HEK293 (cell line): ENCODE measurements around the gene C17orf113.

Experiments used
- CTCF ChIA-PET: fragments of 350-600 bp; formaldehyde crosslinking; extraction: SDS; loops from one replicate; lab custom pipeline; 2021; ENCODE audit warnings: antibody characterized with exemption; lab: Yijun Ruan, JAX
- POLR2A ChIA-PET: fragments of 300-600 bp; formaldehyde crosslinking; extraction: SDS; loops from one replicate; lab custom pipeline; 2020; ENCODE audit warnings: antibody characterized with exemption, inconsistent platforms; lab: Yijun Ruan, JAX
- H3K27ac ChIP-seq: fragments of 200-500 bp; sonication (Bioruptor generic); 2 replicates; pipeline ENCODE4 v1.5.1; 2014; ENCODE audit warnings: low read depth, low read length, control low read depth, inconsistent platforms; ENCODE audit errors: extremely low read depth
- H3K36me3 ChIP-seq, 2 experiments: fragments of 200-500 bp in 1 of 2; sonication (Bioruptor generic) in 1 of 2; 1 replicate in 1 of 2; 2 replicates in 1 of 2; pipeline ENCODE4 v1.5.1; 2014 to 2017; ENCODE audit warnings: inconsistent platforms in 2 of 2, low read length in 2 of 2; ENCODE audit not compliant: control insufficient read depth in 2 of 2, insufficient read depth in 1 of 2
- H3K4me1 ChIP-seq: fragments of 200-500 bp; sonication (Bioruptor generic); 2 replicates; pipeline ENCODE4 v1.5.1; 2014; ENCODE audit warnings: mild to moderate bottlenecking, low read length, inconsistent platforms; ENCODE audit not compliant: control insufficient read depth, insufficient read depth
- H3K4me3 ChIP-seq: 2 replicates; pipeline ENCODE4 v1.5.1; 2011; ENCODE audit warnings: low read depth, mild to moderate bottlenecking, control low read depth, low read length, moderate library complexity
- H3K9me3 ChIP-seq: fragments of 200-500 bp; sonication (Bioruptor generic); 2 replicates; pipeline ENCODE4 v1.5.1; 2014; ENCODE audit warnings: low read depth, low read length, inconsistent platforms; ENCODE audit not compliant: control insufficient read depth, insufficient read depth
- REPIN1 ChIP-seq: fragments of 450-650 bp; formaldehyde crosslinking; IDR thresholded peaks from 2 replicates; pipeline ENCODE4 v1.5.1; 2017; ENCODE audit warnings: missing biosample characterization, missing genetic modification characterization, low read depth
- REST ChIP-seq: fragments of 450-650 bp; formaldehyde crosslinking; IDR thresholded peaks from 2 replicates; pipeline ENCODE4 v1.5.1; 2016; ENCODE audit warnings: missing biosample characterization, missing genetic modification characterization
- SCRT2 ChIP-seq: fragments of 450-650 bp; formaldehyde crosslinking; IDR thresholded peaks from 2 replicates; pipeline ENCODE4 v1.5.1; 2016; ENCODE audit warnings: missing biosample characterization, missing genetic modification characterization
- ZNF155 ChIP-seq: fragments of 450-650 bp; formaldehyde crosslinking; IDR thresholded peaks from 2 replicates; pipeline ENCODE4 v1.5.1; 2016; ENCODE audit warnings: missing biosample characterization, missing genetic modification characterization
- ZNF335 ChIP-seq: fragments of 450-650 bp; formaldehyde crosslinking; conservative IDR thresholded peaks from 2 replicates; pipeline ENCODE4 v1.5.1; 2016; ENCODE audit warnings: missing biosample characterization, missing genetic modification characterization
- ZNF391 ChIP-seq: fragments of 450-650 bp; formaldehyde crosslinking; IDR thresholded peaks from 2 replicates; pipeline ENCODE4 v1.5.1; 2016; ENCODE audit warnings: low read depth, missing biosample characterization, missing genetic modification characterization, borderline replicate concordance
- TF ChIP-seq, protein P1 (sequence below): fragments of 450-650 bp; formaldehyde crosslinking; IDR thresholded peaks from 2 replicates; pipeline ENCODE4 v1.5.1; 2017; ENCODE audit warnings: missing biosample characterization, mild to moderate bottlenecking, missing genetic modification characterization, moderate library complexity
- TF ChIP-seq, protein P2 (sequence below): fragments of 450-650 bp; formaldehyde crosslinking; IDR thresholded peaks from 2 replicates; pipeline ENCODE4 v1.5.1; 2016; ENCODE audit warnings: missing biosample characterization, missing genetic modification characterization, low read depth

C17orf113 gene

GRCh38 chr17:42026857-42027589 is 23.4 kb downstream of the C17orf113 start (continued):
- peak; percentile 33; the same call in 1 of the 2 replicates for TF ChIP-seq REST (tag by site-specific recombination)

DNA sequence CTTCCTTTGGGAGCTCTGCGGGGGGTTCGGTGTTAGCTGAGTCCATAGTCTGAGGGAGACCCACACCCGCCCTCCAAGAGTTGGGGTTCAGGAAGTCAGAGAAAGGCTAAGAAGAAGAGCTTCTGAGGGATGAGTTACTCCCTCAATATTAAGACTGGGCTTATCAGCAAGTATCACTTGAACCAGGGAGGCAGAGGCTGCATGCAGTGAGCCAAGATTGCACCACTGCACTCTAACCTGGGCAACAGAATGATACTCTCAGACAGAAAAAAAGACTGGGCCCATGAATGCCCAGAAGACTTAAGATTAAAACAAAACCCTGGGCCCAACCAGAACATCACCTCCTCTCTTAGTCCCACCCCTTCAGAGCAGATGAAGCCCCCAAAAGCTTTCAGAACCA is 24.5 kb downstream of the C17orf113 start:
- Histone ChIP-seq H3K9me3 (no peaks in the 10 kb centered on the region), H3K4me1 (no peaks in the 10 kb centered on the region), H3K4me3 (no peak overlapping the region), H3K27ac (no peak overlapping the region), H3K36me3 (peaks cover 23 to 48% of the 10 kb centered on the region in 2 experiments; a peak in 2 of 3 replicates)
- CTCF ChIA-PET, result interaction anchor here (0.6 to 12.6 kb wide), 26 partner anchors 8 to 402 kb away, joined by 3 to 260 read pairs (median 5); partner anchors contain the start of genes C17orf113, CNP, DHX58 and HSPB9
- POLR2A ChIA-PET, result interaction anchor here (0.9 to 5.5 kb wide), 6 partner anchors 8 to 88 kb away, joined by 3 to 50 read pairs (median 4); partner anchors contain the start of genes DNAJC7, NKIRAS2 and ZNF385C
- TF ChIP-seq REPIN1 (tag by site-specific recombination) (no peak), ZNF391 (tag by site-specific recombination) (no peak), ZNF335 (tag by site-specific recombination) (no peak)
- TF ChIP-seq, protein P1, sequence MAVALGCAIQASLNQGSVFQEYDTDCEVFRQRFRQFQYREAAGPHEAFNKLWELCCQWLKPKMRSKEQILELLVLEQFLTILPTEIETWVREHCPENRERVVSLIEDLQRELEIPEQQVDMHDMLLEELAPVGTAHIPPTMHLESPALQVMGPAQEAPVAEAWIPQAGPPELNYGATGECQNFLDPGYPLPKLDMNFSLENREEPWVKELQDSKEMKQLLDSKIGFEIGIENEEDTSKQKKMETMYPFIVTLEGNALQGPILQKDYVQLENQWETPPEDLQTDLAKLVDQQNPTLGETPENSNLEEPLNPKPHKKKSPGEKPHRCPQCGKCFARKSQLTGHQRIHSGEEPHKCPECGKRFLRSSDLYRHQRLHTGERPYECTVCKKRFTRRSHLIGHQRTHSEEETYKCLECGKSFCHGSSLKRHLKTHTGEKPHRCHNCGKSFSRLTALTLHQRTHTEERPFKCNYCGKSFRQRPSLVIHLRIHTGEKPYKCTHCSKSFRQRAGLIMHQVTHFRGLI (tag by site-specific recombination), result no peak
- TF ChIP-seq, protein P2, sequence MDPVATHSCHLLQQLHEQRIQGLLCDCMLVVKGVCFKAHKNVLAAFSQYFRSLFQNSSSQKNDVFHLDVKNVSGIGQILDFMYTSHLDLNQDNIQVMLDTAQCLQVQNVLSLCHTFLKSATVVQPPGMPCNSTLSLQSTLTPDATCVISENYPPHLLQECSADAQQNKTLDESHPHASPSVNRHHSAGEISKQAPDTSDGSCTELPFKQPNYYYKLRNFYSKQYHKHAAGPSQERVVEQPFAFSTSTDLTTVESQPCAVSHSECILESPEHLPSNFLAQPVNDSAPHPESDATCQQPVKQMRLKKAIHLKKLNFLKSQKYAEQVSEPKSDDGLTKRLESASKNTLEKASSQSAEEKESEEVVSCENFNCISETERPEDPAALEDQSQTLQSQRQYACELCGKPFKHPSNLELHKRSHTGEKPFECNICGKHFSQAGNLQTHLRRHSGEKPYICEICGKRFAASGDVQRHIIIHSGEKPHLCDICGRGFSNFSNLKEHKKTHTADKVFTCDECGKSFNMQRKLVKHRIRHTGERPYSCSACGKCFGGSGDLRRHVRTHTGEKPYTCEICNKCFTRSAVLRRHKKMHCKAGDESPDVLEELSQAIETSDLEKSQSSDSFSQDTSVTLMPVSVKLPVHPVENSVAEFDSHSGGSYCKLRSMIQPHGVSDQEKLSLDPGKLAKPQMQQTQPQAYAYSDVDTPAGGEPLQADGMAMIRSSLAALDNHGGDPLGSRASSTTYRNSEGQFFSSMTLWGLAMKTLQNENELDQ (tag by site-specific recombination), result no peak
- TF ChIP-seq, all 188 proteins: peak for 0

DNA sequence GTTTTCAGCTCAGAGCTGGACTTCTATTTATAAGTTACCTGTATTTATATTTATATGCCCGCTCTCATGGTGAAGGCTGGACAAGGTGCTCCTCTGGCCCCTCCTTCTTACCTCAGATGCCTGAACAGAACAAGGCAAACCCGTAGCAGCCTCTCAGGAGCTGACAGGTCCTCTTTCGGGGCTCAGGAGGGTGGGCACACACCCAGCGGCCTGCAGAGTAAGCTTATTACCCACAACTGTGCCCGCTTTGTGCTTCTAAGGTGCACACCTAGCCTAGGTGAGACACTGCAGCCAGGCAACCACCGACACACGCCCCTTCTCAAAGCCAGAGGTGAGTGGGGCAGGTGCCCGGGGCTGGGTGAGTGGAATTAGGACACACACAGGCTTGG is 25.2 kb downstream of the C17orf113 start:
- POLR2A ChIA-PET, result interaction anchor here (0.8 to 5.5 kb wide), 4 partner anchors 7 to 76 kb away, joined by 3 to 50 read pairs (median 6); partner anchors contain the start of genes DNAJC7 and NKIRAS2
- no peaks in the 10 kb centered on the region for H3K4me1 ChIP-seq
- CTCF ChIA-PET, result interaction anchor here (0.6 to 12.6 kb wide), 33 partner anchors 9 to 296 kb away, joined by 3 to 260 read pairs (median 5); partner anchors contain the start of genes C17orf113, CNP, DHX58 and HSPB9
- H3K27ac ChIP-seq, result no peak overlapping the region
- H3K9me3 ChIP-seq, result no peaks in the 10 kb centered on the region
- TF ChIP-seq ZNF155 (tag by site-specific recombination) (no peak), ZNF335 (tag by site-specific recombination) (peak; percentile 94), SCRT2 (tag by site-specific recombination) (0 out of 2 replicates have a peak, but pooled peaks have one; percentile 6)
- H3K36me3 ChIP-seq, result peaks cover 23 to 48% of the 10 kb centered on the region in 2 experiments; a peak in 2 of 3 replicates
- H3K4me3 ChIP-seq, result no peak overlapping the region
